Measurements from ENCODE around the gene CDKN3. TPM values are rescaled to one million over a fixed set of nuclear protein-coding genes. Genes with fewer than 3 reads are reported as not detected.
"Not testable (repeated sequence)": the region's sequence is repeated elsewhere in the genome, so short reads cannot be mapped to it uniquely, and the experiment has no call there.

CDKN3 gene
- total RNA-seq, 2 donors from 2014 or later = 3.5 to 13.5 TPM

DNA sequence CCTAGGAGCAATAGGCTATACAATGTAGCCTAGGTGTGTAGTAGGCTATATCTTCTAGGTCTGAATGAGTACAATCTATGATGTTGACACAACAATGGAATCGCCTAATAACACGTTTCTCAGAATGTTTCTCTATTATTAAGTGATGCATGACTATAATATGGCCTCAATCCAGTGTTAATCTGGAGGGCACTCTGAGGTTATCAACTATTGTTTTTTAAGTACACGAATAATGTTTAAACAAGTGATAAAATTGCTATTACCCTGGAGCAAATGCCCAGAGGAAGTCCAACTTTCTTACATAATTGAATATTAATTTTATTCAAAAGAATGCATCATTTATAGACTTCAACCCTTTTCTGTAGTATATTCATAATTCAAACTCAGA lies 60.8 kb downstream of the CDKN3 start:
- Histone ChIP-seq H3K27ac (no peak overlapping the region), H3K27me3 (replicated peaks; ENCODE audit: insufficient read depth) (no peaks in the 10 kb centered on the region), H3K4me3 (no peak overlapping the region), H3K36me3 (no peaks in the 10 kb centered on the region), H3K9me3 (no peaks in the 10 kb centered on the region), H3K4me1 (ENCODE audit: control insufficient read depth in 1 of 2, low read depth in 2 of 2) (no peaks in the 10 kb centered on the region)
- TF ChIP-seq, protein P1, sequence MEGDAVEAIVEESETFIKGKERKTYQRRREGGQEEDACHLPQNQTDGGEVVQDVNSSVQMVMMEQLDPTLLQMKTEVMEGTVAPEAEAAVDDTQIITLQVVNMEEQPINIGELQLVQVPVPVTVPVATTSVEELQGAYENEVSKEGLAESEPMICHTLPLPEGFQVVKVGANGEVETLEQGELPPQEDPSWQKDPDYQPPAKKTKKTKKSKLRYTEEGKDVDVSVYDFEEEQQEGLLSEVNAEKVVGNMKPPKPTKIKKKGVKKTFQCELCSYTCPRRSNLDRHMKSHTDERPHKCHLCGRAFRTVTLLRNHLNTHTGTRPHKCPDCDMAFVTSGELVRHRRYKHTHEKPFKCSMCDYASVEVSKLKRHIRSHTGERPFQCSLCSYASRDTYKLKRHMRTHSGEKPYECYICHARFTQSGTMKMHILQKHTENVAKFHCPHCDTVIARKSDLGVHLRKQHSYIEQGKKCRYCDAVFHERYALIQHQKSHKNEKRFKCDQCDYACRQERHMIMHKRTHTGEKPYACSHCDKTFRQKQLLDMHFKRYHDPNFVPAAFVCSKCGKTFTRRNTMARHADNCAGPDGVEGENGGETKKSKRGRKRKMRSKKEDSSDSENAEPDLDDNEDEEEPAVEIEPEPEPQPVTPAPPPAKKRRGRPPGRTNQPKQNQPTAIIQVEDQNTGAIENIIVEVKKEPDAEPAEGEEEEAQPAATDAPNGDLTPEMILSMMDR (IDR thresholded peaks at IDR 0.05) = no peak
- DNase-seq (ENCODE audit: low spot score) (no peak), ATAC-seq (ENCODE audit: insufficient number of reproducible peaks, low FRiP score, low read depth) (no peak)

DNA sequence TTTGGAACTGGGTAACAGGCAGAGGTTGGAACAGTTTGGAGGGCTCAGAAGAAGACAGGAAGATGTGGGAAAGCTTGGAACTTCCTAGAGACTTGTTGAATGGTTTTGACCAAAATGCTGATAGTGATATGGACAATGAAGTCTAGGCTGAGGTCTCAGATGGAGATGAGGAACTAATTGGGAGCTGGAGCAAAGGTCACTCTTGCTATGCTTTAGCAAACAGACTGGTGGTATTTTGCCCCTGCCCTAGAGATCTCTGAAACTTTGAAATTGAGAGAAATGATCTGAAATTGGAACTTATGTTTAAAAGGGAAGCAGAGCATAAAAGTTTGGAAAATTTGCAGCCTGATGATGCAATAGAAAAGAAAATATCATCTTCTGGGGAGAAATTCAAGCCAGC lies 61.7 kb downstream of the CDKN3 start:
- H3K9me3 ChIP-seq; H3K4me1 ChIP-seq (ENCODE audit: control insufficient read depth in 1 of 2, low read depth in 2 of 2); H3K4me3 ChIP-seq; H3K36me3 ChIP-seq; H3K27me3 ChIP-seq (replicated peaks; ENCODE audit: insufficient read depth); ATAC-seq (ENCODE audit: insufficient number of reproducible peaks, low FRiP score, low read depth); DNase-seq (ENCODE audit: low spot score); H3K27ac ChIP-seq: not testable (repeated sequence)

DNA sequence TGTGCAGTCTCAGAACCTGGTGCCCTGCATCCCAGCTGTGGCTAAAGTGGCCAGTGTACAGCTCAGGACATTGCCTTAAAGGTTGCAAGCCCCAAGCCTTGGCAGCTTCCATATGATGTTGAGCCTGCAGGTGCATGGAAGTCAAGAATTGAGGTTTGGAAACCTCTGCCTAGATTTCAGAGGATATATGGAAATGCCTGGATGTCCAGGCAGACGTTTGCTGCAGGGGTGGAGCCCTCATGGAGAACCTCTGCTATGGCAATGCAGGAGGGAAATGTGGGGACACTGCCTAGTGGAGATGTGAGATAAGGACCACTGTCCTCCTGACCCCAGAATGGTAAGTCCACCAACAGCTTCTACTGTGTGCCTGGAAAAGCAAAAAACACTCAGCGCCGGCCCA lies 62.3 kb downstream of the CDKN3 start:
- H3K4me3 ChIP-seq = no peak overlapping the region
- TF ChIP-seq, protein P1 (IDR thresholded peaks at IDR 0.05) = no peak
- H3K9me3 ChIP-seq = no peaks in the 10 kb centered on the region
- no peaks in the 10 kb centered on the region for H3K4me1 ChIP-seq (ENCODE audit: control insufficient read depth in 1 of 2, low read depth in 2 of 2)
- H3K27me3 ChIP-seq (replicated peaks; ENCODE audit: insufficient read depth) = no peaks in the 10 kb centered on the region
- H3K36me3 ChIP-seq = no peaks in the 10 kb centered on the region
- no peak overlapping the region for H3K27ac ChIP-seq
- DNase-seq (ENCODE audit: low spot score) = no peak
- ATAC-seq (ENCODE audit: insufficient number of reproducible peaks, low FRiP score, low read depth) = no peak

DNA sequence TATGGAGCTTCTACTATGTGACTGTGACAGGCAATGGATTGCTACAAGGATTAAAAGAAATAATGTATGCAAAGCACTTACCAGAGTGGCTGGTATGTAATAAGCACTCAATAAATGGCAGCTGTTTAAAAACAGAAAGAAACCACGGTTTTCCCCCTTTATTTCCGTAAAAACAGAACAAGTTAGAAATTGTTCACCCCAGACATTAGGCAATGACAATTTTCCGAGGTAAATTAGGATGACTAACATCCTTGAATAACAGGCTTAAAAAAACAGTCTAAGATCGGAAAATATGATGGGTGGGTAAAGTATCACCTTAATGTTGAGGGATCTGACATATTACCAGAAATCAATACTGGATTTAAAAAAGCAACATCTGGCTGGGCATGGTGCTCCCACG lies 65.2 kb downstream of the CDKN3 start:
- Histone ChIP-seq H3K4me1 (ENCODE audit: control insufficient read depth in 1 of 2, low read depth in 2 of 2) (peaks cover 0 to 10% of the 10 kb centered on the region in 2 donors), H3K9me3 (no peaks in the 10 kb centered on the region), H3K4me3 (no peak overlapping the region), H3K36me3 (no peaks in the 10 kb centered on the region), H3K27me3 (replicated peaks; ENCODE audit: insufficient read depth) (no peaks in the 10 kb centered on the region), H3K27ac (no peak overlapping the region)
- ATAC-seq (ENCODE audit: insufficient number of reproducible peaks, low FRiP score, low read depth) = no peak
- no peak for DNase-seq (ENCODE audit: low spot score)
- TF ChIP-seq, protein P1 (IDR thresholded peaks at IDR 0.05) = no peak

DNA sequence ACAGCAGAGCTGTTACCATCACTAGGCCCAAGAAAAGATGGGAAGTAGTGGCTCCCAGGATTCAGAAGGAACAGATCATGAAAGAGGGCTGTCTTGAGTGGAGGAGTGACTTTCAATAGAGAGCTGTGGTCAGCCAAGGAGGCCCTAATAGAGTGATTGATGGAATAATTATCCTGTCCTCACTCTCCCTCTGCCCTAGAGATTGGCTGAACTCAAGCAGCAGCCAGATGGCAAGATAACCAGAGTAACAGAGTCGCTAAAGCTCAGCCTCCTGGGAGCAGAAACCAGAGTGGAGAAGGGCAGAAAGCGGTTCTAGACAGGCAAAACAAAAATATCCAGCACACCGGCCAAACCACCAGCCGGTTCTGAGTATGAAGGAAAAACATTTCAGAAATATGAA lies 68.8 kb downstream of the CDKN3 start:
- Histone ChIP-seq H3K27ac (peak overlapping the region in 1 of 2 donors; percentile 32), H3K27me3 (replicated peaks; ENCODE audit: insufficient read depth) (no peaks in the 10 kb centered on the region), H3K36me3 (no peaks in the 10 kb centered on the region), H3K9me3 (peaks cover 4% of the 10 kb centered on the region), H3K4me1 (ENCODE audit: control insufficient read depth in 1 of 2, low read depth in 2 of 2) (peaks cover 0 to 20% of the 10 kb centered on the region in 2 donors), H3K4me3 (no peak overlapping the region)
- DNase-seq (ENCODE audit: low spot score) (no peak), ATAC-seq (ENCODE audit: insufficient number of reproducible peaks, low FRiP score, low read depth) (no peak)
- TF ChIP-seq, protein P1 (IDR thresholded peaks at IDR 0.05) = no peak

DNA sequence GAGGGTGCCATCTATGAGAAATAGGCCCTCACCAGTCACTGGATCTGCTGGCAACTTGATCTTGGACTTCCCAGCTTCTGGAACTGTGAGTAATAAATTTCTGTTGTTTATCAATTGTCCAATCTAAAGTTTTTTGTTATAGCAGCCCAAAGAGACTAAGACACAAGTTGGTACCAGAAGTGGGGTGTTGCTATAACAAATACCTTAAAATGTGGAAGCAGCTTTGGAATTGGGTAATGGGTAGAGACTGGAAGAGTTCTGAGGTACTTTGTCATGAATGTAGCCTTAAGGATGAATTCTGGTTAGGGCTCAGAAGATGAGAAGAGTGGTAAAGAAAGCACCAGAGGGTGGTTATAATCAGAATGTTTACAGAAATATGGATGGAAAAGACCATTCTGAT lies 70.5 kb downstream of the CDKN3 start:
- TF ChIP-seq, protein P1 (IDR thresholded peaks at IDR 0.05) = no peak
- H3K4me1 ChIP-seq (ENCODE audit: control insufficient read depth in 1 of 2, low read depth in 2 of 2) = peaks cover 0 to 30% of the 10 kb centered on the region in 2 donors
- H3K9me3 ChIP-seq = peaks cover 4% of the 10 kb centered on the region
- ATAC-seq (ENCODE audit: insufficient number of reproducible peaks, low FRiP score, low read depth) = no peak
- H3K4me3 ChIP-seq = no peak overlapping the region
- no peak for DNase-seq (ENCODE audit: low spot score)
- no peak overlapping the region for H3K27ac ChIP-seq
- H3K27me3 ChIP-seq (replicated peaks; ENCODE audit: insufficient read depth) = no peaks in the 10 kb centered on the region
- H3K36me3 ChIP-seq = no peaks in the 10 kb centered on the region
